HG03159 (cell line): ENCODE measurements around the gene TOMM40L.
"Not testable (repeated sequence)": the region's sequence is repeated elsewhere in the genome, so short reads cannot be mapped to it uniquely, and the experiment has no call there.

ENCODE experiments used
- ATAC-seq: cut with Tn5 transposase; IDR thresholded peaks from one replicate; pipeline ENCODE4 v1.9.1; 2021; ENCODE audit warnings: mild to moderate bottlenecking, moderate library complexity; ENCODE audit not compliant: unreplicated experiment

TOMM40L gene

GRCh38 chr1:161251579-161251978 lies 25.7 kb downstream of the TOMM40L start:
- no peak for ATAC-seq

GRCh38 chr1:161255302-161255701 lies 29.4 kb downstream of the TOMM40L start:
- not testable (repeated sequence) for ATAC-seq

GRCh38 chr1:161255955-161256520 lies 30.2 kb downstream of the TOMM40L start:
- ATAC-seq: not testable (repeated sequence)

GRCh38 chr1:161257109-161257508 lies 31.2 kb downstream of the TOMM40L start:
- ATAC-seq: not testable (repeated sequence)

- ATAC-seq: peak; percentile 67
Measured at GRCh38 chr1:161258439-161259344, 32.8 kb downstream of the TOMM40L start, which contains the start of gene PCP4L1. Gene PCP4L1, plus strand, starts transcription at chr1:161258745. Its CDS starts 230 bp downstream, at chr1:161258975.

- ATAC-seq: no peak
Measured at GRCh38 chr1:161259345-161259702, 33.5 kb downstream of the TOMM40L start.

- no peak for ATAC-seq
Measured at GRCh38 chr1:161259765-161260164, 33.9 kb downstream of the TOMM40L start.

- peak; percentile 13 for ATAC-seq
Measured at GRCh38 chr1:161260376-161261260, 34.8 kb downstream of the TOMM40L start.

GRCh38 chr1:161261261-161262235 lies 35.7 kb downstream of the TOMM40L start:
- ATAC-seq: peak; percentile 52

- no peak for ATAC-seq
Measured at GRCh38 chr1:161265305-161265704, 39.4 kb downstream of the TOMM40L start.

- ATAC-seq: no peak
Measured at GRCh38 chr1:161266202-161266601, 40.3 kb downstream of the TOMM40L start.

GRCh38 chr1:161266836-161267235 lies 41.0 kb downstream of the TOMM40L start:
- ATAC-seq: no peak

- no peak for ATAC-seq
Measured at GRCh38 chr1:161267321-161267720, 41.5 kb downstream of the TOMM40L start.

- ATAC-seq: no peak
Measured at GRCh38 chr1:161273402-161273801, 47.5 kb downstream of the TOMM40L start.

GRCh38 chr1:161274874-161275273 lies 49.0 kb downstream of the TOMM40L start:
- ATAC-seq: no peak
